GM12891 (cell line): Measurements from ENCODE around the gene ZNF107.

Experiments used
- PAX5 ChIP-seq: IDR thresholded peaks from 2 replicates; pipeline ENCODE4 v1.6.1; 2011; ENCODE audit warnings: low read length, moderate library complexity, mild to moderate bottlenecking; ENCODE audit not compliant: insufficient read depth, severe bottlenecking
- POLR2A ChIP-seq: IDR thresholded peaks from 2 replicates; pipeline ENCODE4 v1.6.1; 2011; ENCODE audit warnings: low read depth, low read length, control low read depth
- POLR2AphosphoS5 ChIP-seq: IDR thresholded peaks from 2 replicates; pipeline ENCODE4 v1.6.1; 2011; ENCODE audit warnings: low read depth, low read length, control low read depth
- POU2F2 ChIP-seq: IDR thresholded peaks from 2 replicates; pipeline ENCODE4 v1.6.1; 2011; ENCODE audit warnings: low read depth, mild to moderate bottlenecking, control low read depth, low read length, moderate library complexity
- SPI1 ChIP-seq: IDR thresholded peaks from 2 replicates; pipeline ENCODE4 v1.6.1; 2011; ENCODE audit warnings: low read depth, low read length, control low read depth
- TAF1 ChIP-seq: IDR thresholded peaks from 2 replicates; pipeline ENCODE4 v1.6.1; 2011; ENCODE audit warnings: low read depth, low read length, control low read depth

DNA sequence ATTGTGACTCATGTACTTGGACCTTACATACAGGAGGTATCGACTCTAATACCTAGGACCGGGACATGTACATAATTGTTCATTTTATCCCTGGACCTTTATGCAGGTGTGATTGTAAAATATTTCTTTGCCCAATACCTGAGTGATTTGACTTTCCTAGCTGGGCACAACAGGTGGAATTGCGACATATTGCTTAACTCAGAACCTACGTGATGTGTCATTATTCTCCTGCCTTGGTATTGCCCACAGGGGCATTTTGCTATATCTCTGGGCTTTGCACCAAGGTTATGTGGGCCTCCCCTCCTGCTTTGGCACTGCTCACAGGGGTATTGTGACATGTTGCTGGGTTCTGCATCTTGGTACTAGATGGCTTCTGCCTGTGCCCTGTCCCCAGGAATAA lies 23.9 kb upstream of the ZNF107 start:
- TF ChIP-seq POLR2AphosphoS5 (no peak), PAX5 (no peak), POLR2A (no peak), TAF1 (no peak), POU2F2 (no peak), SPI1 (no peak)
